ENCODE results near the gene SH3GL1. TPM values are rescaled to one million over a fixed set of nuclear protein-coding genes. Genes with fewer than 3 reads are reported as not detected.

The SH3GL1 gene
- polyA plus RNA-seq, 1 donor: 120 TPM

Other genes with a start within 250 kb of the SH3GL1 start
- gene CREB3L3, start 246.9 kb downstream of the SH3GL1 start, polyA plus RNA-seq: 140 TPM
- 27.8 TPM for gene SIRT6, start 218.0 kb downstream of the SH3GL1 start, polyA plus RNA-seq
- gene ANKRD24, start 217.9 kb downstream of the SH3GL1 start, polyA plus RNA-seq: 2.8 TPM
- 4.2 TPM for gene EBI3, start 171.0 kb downstream of the SH3GL1 start, polyA plus RNA-seq
- 20.9 TPM for gene YJU2, start 153.5 kb downstream of the SH3GL1 start, polyA plus RNA-seq
- gene SHD, start 121.3 kb downstream of the SH3GL1 start, polyA plus RNA-seq: 4.0 TPM
- gene TMIGD2, start 98.2 kb downstream of the SH3GL1 start, polyA plus RNA-seq: 3.5 TPM
- gene FSD1, start 95.9 kb downstream of the SH3GL1 start, polyA plus RNA-seq: 5.1 TPM
- gene STAP2, start 61.7 kb downstream of the SH3GL1 start, polyA plus RNA-seq: 53.6 TPM
- gene MPND, start 57.0 kb downstream of the SH3GL1 start, polyA plus RNA-seq: 16.5 TPM
- 12.4 TPM for gene CHAF1A, start 2.1 kb upstream of the SH3GL1 start, polyA plus RNA-seq
- gene UBXN6, start 57.2 kb upstream of the SH3GL1 start, polyA plus RNA-seq: 92.8 TPM
- 45.6 TPM for gene HDGFL2, start 71.8 kb upstream of the SH3GL1 start, polyA plus RNA-seq
- gene PLIN4, start 117.9 kb upstream of the SH3GL1 start, polyA plus RNA-seq: 1.8 TPM
- gene PLIN5, start 134.7 kb upstream of the SH3GL1 start, polyA plus RNA-seq: 2.0 TPM
- 2.2 TPM for gene LRG1, start 139.5 kb upstream of the SH3GL1 start, polyA plus RNA-seq
- gene SEMA6B, start 159.1 kb upstream of the SH3GL1 start, polyA plus RNA-seq: 3.3 TPM
- 24.4 TPM for gene TNFAIP8L1, start 239.0 kb upstream of the SH3GL1 start, polyA plus RNA-seq

All from large intestine (tissue), 1 donor.